ENCODE data around the gene ZC3H13. TPM values are rescaled to one million over a fixed set of nuclear protein-coding genes. Genes with fewer than 3 reads are reported as not detected.

ZC3H13 gene
- total RNA-seq, 1 experiment from 2014 or later = 45.0 TPM

DNA sequence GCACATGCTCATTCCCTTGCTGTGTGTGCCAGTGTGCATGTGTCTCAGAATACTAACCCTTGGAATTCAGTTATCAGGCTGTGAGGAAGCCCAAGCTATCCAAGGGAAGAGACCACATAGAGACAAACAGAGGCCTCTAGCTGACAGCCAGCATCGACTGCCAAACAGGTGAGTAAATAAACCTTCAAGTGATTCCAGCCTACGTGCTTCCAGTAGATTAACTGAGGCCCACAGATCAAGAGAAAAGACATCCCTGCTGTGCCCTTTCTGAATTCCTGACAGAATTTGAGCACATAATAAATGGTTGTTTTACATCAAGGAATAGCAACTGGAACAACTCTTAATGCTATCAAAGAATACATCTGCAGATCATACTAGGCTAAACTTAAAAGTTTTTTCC, 17.5 kb downstream of the ZC3H13 start:
- no peaks in the 10 kb centered on the region for H3K27me3 ChIP-seq (replicated peaks; ENCODE audit: control insufficient read depth, insufficient read depth, low read length)

GRCh38 chr13:46032341-46032740, 20.2 kb downstream of the ZC3H13 start:
- CTCF ChIA-PET = no interaction called here

More for the DNA sequence above, 17.5 kb downstream of the ZC3H13 start:
- H3K36me3 Mint-ChIP-seq (ENCODE audit: insufficient read depth, unreplicated experiment) = peaks cover 21% of the 10 kb centered on the region
- BruUV-seq (replicated peaks) = no TSS peak
- TF ChIP-seq, protein P1, sequence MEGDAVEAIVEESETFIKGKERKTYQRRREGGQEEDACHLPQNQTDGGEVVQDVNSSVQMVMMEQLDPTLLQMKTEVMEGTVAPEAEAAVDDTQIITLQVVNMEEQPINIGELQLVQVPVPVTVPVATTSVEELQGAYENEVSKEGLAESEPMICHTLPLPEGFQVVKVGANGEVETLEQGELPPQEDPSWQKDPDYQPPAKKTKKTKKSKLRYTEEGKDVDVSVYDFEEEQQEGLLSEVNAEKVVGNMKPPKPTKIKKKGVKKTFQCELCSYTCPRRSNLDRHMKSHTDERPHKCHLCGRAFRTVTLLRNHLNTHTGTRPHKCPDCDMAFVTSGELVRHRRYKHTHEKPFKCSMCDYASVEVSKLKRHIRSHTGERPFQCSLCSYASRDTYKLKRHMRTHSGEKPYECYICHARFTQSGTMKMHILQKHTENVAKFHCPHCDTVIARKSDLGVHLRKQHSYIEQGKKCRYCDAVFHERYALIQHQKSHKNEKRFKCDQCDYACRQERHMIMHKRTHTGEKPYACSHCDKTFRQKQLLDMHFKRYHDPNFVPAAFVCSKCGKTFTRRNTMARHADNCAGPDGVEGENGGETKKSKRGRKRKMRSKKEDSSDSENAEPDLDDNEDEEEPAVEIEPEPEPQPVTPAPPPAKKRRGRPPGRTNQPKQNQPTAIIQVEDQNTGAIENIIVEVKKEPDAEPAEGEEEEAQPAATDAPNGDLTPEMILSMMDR (IDR thresholded peaks at IDR 0.05; ENCODE audit: insufficient read depth in 1 of 2, low read depth in 1 of 2, low read length in 1 of 2, severe bottlenecking in 1 of 2, unreplicated experiment in 1 of 2) = no peak
- Histone ChIP-seq H3K4me1 (no peaks in the 10 kb centered on the region), H3K4me3 (ENCODE audit: low read depth, low read length) (no peak overlapping the region), H3K36me3 (ENCODE audit: control insufficient read depth, insufficient read depth, low read length) (no peaks in the 10 kb centered on the region), H3K9me3 (peaks cover 4% of the 10 kb centered on the region; the same call in 1 of the 2 replicates)
- no peaks in the 10 kb centered on the region for H3K9me3 Mint-ChIP-seq (ENCODE audit: unreplicated experiment)
- no peak overlapping the region for H3K27ac Mint-ChIP-seq (ENCODE audit: unreplicated experiment)
- intact Hi-C loops (cut with micrococcal nuclease; ENCODE audit: unreplicated experiment) = no loop called here
- peaks cover 6% of the 10 kb centered on the region for H3K4me1 Mint-ChIP-seq (ENCODE audit: low read depth, unreplicated experiment)
- ChIA-PET POLR2A (no interaction called here), CTCF (no interaction called here)
- H3K4me3 Mint-ChIP-seq (ENCODE audit: unreplicated experiment) = no peak overlapping the region
- no peaks in the 10 kb centered on the region for H3K27me3 Mint-ChIP-seq (ENCODE audit: insufficient read depth, unreplicated experiment)
- DNase-seq = peak in 1 of 2 experiments; percentile 23

DNA sequence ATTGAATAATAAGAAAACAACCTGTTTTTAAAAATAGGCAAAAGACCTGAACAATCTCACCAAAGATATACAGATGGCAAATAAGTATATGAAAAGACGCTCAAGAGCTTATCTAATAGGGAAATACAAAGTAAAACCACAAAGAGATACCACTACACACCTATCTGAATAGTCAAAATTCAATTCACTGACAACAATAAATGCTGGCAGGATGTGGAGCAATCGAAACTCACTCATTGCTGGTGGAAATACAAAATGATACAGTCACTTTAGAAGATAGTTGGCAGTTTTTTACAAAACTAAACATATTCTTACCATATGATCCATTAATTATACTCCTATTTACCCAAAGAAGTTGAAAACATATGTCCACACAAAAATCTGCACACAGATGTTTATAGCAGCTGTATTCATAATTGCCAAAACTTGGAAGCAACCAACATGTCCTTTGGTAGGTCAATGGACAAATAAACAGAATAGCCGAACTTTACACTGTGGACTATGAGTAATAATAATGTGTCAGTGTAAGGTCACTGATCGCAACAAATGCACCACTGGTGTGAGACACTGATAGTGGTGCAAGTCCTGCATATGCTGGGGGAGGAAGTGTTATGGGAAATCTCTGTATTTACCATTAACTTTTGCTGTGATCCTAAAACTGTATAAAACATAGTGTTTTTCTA, 20.8 kb downstream of the ZC3H13 start:
- Histone ChIP-seq H3K36me3 (ENCODE audit: control insufficient read depth, insufficient read depth, low read length) (no peaks in the 10 kb centered on the region), H3K4me1 (no peaks in the 10 kb centered on the region), H3K27me3 (replicated peaks; ENCODE audit: control insufficient read depth, insufficient read depth, low read length) (no peaks in the 10 kb centered on the region), H3K4me3 (ENCODE audit: low read depth, low read length) (no peak overlapping the region), H3K9me3 (peaks cover 4% of the 10 kb centered on the region; the same call in 1 of the 2 replicates)
- peaks cover 6% of the 10 kb centered on the region for H3K4me1 Mint-ChIP-seq (ENCODE audit: low read depth, unreplicated experiment)
- no peaks in the 10 kb centered on the region for H3K27me3 Mint-ChIP-seq (ENCODE audit: insufficient read depth, unreplicated experiment)
- H3K27ac Mint-ChIP-seq (ENCODE audit: unreplicated experiment) = no peak overlapping the region
- BruUV-seq (replicated peaks) = no TSS peak
- H3K4me3 Mint-ChIP-seq (ENCODE audit: unreplicated experiment) = no peak overlapping the region
- TF ChIP-seq, protein P1 (IDR thresholded peaks at IDR 0.05; ENCODE audit: insufficient read depth in 1 of 2, low read depth in 1 of 2, low read length in 1 of 2, severe bottlenecking in 1 of 2, unreplicated experiment in 1 of 2) = no peak
- no peak for DNase-seq
- CTCF ChIA-PET = no interaction called here
- POLR2A ChIA-PET = no interaction called here
- H3K36me3 Mint-ChIP-seq (ENCODE audit: insufficient read depth, unreplicated experiment) = peaks cover 15% of the 10 kb centered on the region
- intact Hi-C loops (cut with micrococcal nuclease; ENCODE audit: unreplicated experiment) = no loop called here
- H3K9me3 Mint-ChIP-seq (ENCODE audit: unreplicated experiment) = no peaks in the 10 kb centered on the region

More at GRCh38 chr13:46032341-46032740, 20.2 kb downstream of the ZC3H13 start:
- no peak for DNase-seq
- Mint-ChIP-seq H3K27ac (ENCODE audit: unreplicated experiment) (no peak overlapping the region), H3K9me3 (ENCODE audit: unreplicated experiment) (no peaks in the 10 kb centered on the region), H3K36me3 (ENCODE audit: insufficient read depth, unreplicated experiment) (peaks cover 19% of the 10 kb centered on the region), H3K4me1 (ENCODE audit: low read depth, unreplicated experiment) (peaks cover 6% of the 10 kb centered on the region), H3K27me3 (ENCODE audit: insufficient read depth, unreplicated experiment) (no peaks in the 10 kb centered on the region), H3K4me3 (ENCODE audit: unreplicated experiment) (no peak overlapping the region)
- intact Hi-C loops (cut with micrococcal nuclease; ENCODE audit: unreplicated experiment) = no loop called here
- Histone ChIP-seq H3K9me3 (peaks cover 4% of the 10 kb centered on the region; the same call in 1 of the 2 replicates), H3K4me1 (no peaks in the 10 kb centered on the region), H3K4me3 (ENCODE audit: low read depth, low read length) (no peak overlapping the region), H3K36me3 (ENCODE audit: control insufficient read depth, insufficient read depth, low read length) (no peaks in the 10 kb centered on the region), H3K27me3 (replicated peaks; ENCODE audit: control insufficient read depth, insufficient read depth, low read length) (no peaks in the 10 kb centered on the region)
- POLR2A ChIA-PET = no interaction called here
- BruUV-seq (replicated peaks) = no TSS peak
- TF ChIP-seq, protein P1 (IDR thresholded peaks at IDR 0.05; ENCODE audit: insufficient read depth in 1 of 2, low read depth in 1 of 2, low read length in 1 of 2, severe bottlenecking in 1 of 2, unreplicated experiment in 1 of 2) = no peak
